H9 (cell line): Measurements from ENCODE around the gene TBX21. TPM values are rescaled to one million over a fixed set of nuclear protein-coding genes. Genes with fewer than 3 reads are reported as not detected.

ENCODE experiments used
- DNase-seq: peaks from one replicate; pipeline ENCODE4 v3.0.0-alpha.2; 2017
- H2AFZ ChIP-seq: one replicate; pipeline ENCODE4 v1.6.1; 2013; ENCODE audit warnings: mild to moderate bottlenecking, low read length, control low read depth, moderate library complexity
- H2AK5ac ChIP-seq: 2 replicates; pipeline ENCODE4 v1.6.1; 2013; ENCODE audit warnings: low read length, control low read depth, mixed read lengths; ENCODE audit not compliant: insufficient read length
- H2BK120ac ChIP-seq: one replicate; pipeline ENCODE4 v1.6.1; 2013; ENCODE audit warnings: low read depth, mild to moderate bottlenecking, low read length, control low read depth, inconsistent platforms; ENCODE audit not compliant: poor library complexity, severe bottlenecking
- H2BK12ac ChIP-seq: 2 replicates; pipeline ENCODE4 v1.6.1; 2013; ENCODE audit warnings: low read length, control low read depth, mixed read lengths, low read depth; ENCODE audit not compliant: insufficient read length
- H2BK15ac ChIP-seq: 2 replicates; pipeline ENCODE4 v1.6.1; 2013; ENCODE audit warnings: low read depth, low read length, control low read depth
- H2BK20ac ChIP-seq: one replicate; pipeline ENCODE4 v1.6.1; 2013; ENCODE audit warnings: low read depth, mild to moderate bottlenecking, low read length, control low read depth, inconsistent platforms; ENCODE audit not compliant: poor library complexity, severe bottlenecking
- H2BK5ac ChIP-seq: 2 replicates; pipeline ENCODE4 v1.6.1; 2013; ENCODE audit warnings: low read length, control low read depth, mixed read lengths; ENCODE audit not compliant: insufficient read length
- H3K14ac ChIP-seq: 2 replicates; pipeline ENCODE4 v1.6.1; 2013; ENCODE audit warnings: low read length, control low read depth; ENCODE audit not compliant: insufficient read depth
- H3K18ac ChIP-seq: 2 replicates; pipeline ENCODE4 v1.6.1; 2013; ENCODE audit warnings: low read depth, mild to moderate bottlenecking, mixed read lengths, low read length, control low read depth; ENCODE audit not compliant: insufficient read length
- H3K23ac ChIP-seq: 2 replicates; pipeline ENCODE4 v1.6.1; 2013; ENCODE audit warnings: low read length, control low read depth, mixed read lengths, low read depth; ENCODE audit not compliant: insufficient read length
- H3K23me2 ChIP-seq: 2 replicates; pipeline ENCODE4 v1.6.1; 2013; ENCODE audit warnings: low read depth, mild to moderate bottlenecking, mixed read lengths, low read length, control low read depth; ENCODE audit not compliant: insufficient read length, poor library complexity, severe bottlenecking
- H3K27ac ChIP-seq: 2 replicates; pipeline ENCODE4 v1.5.1; 2013; ENCODE audit warnings: low read length, control low read depth, mixed read lengths, low read depth; ENCODE audit not compliant: insufficient read length
- H3K27me3 ChIP-seq: 2 replicates; pipeline ENCODE4 v1.6.1; 2013; ENCODE audit warnings: low read length, control low read depth, inconsistent platforms; ENCODE audit not compliant: insufficient read depth
- H3K4ac ChIP-seq: 2 replicates; pipeline ENCODE4 v1.6.1; 2013; ENCODE audit warnings: low read depth, mild to moderate bottlenecking, control low read depth, inconsistent platforms, low read length, moderate library complexity
- H3K4me1 ChIP-seq: 2 replicates; pipeline ENCODE4 v1.6.1; 2013; ENCODE audit warnings: low read length, control low read depth, inconsistent platforms; ENCODE audit not compliant: insufficient read depth
- H3K4me2 ChIP-seq: 2 replicates; pipeline ENCODE4 v1.6.1; 2013; ENCODE audit warnings: low read length, control low read depth, mixed read lengths; ENCODE audit not compliant: insufficient read length, insufficient read depth
- H3K56ac ChIP-seq: 2 replicates; pipeline ENCODE4 v1.6.1; 2013; ENCODE audit warnings: low read depth, mild to moderate bottlenecking, mixed read lengths, low read length, control low read depth; ENCODE audit not compliant: insufficient read length
- H3K79me1 ChIP-seq: 2 replicates; pipeline ENCODE4 v1.6.1; 2013; ENCODE audit warnings: low read depth, mild to moderate bottlenecking, moderate library complexity, low read length, control low read depth, inconsistent platforms; ENCODE audit not compliant: insufficient read depth, poor library complexity, severe bottlenecking
- H3K79me2 ChIP-seq: 2 replicates; pipeline ENCODE4 v1.6.1; 2013; ENCODE audit warnings: low read length, control low read depth, inconsistent platforms; ENCODE audit not compliant: insufficient read depth
- H3K9ac ChIP-seq: 2 replicates; pipeline ENCODE4 v1.6.1; 2013; ENCODE audit warnings: low read length, control low read depth, mixed read lengths; ENCODE audit not compliant: insufficient read length; ENCODE audit errors: extremely low read depth
- H3K9me3 ChIP-seq: one replicate; pipeline ENCODE4 v1.6.1; 2013; ENCODE audit warnings: low read depth, low read length, inconsistent platforms; ENCODE audit not compliant: control insufficient read depth
- H3T11ph ChIP-seq: one replicate; pipeline ENCODE4 v1.6.1; 2013; ENCODE audit warnings: mild to moderate bottlenecking, low read length, control low read depth, inconsistent platforms
- H4K20me1 ChIP-seq: one replicate; pipeline ENCODE4 v1.6.1; 2013; ENCODE audit not compliant: control insufficient read depth, insufficient read length, insufficient read depth
- H4K5ac ChIP-seq: 2 replicates; pipeline ENCODE4 v1.6.1; 2013; ENCODE audit warnings: low read depth, mild to moderate bottlenecking, mixed read lengths, low read length, control low read depth; ENCODE audit not compliant: insufficient read length
- H4K8ac ChIP-seq: replicated peaks from 2 replicates; pipeline ENCODE4 v1.6.1; 2013; ENCODE audit warnings: low read length, control low read depth, mixed read lengths, low read depth; ENCODE audit not compliant: insufficient read length
- H4K91ac ChIP-seq: 2 replicates; pipeline ENCODE4 v1.6.1; 2013; ENCODE audit warnings: low read depth, mild to moderate bottlenecking, moderate library complexity, mixed read lengths, low read length, control low read depth; ENCODE audit not compliant: insufficient read length
- H3K27ac Mint-ChIP-seq, 3 experiments: 2 replicates in 2 of 3; 3 replicates in 1 of 3; pipeline ENCODE4 v1.8.0; 2020 to 2021; ENCODE audit warnings: mixed read lengths in 3 of 3, mild to moderate bottlenecking in 1 of 3, moderate library complexity in 1 of 3
- H3K27me3 Mint-ChIP-seq: 2 replicates; pipeline ENCODE4 v1.8.0; 2021; ENCODE audit warnings: low read depth, mild to moderate bottlenecking, moderate library complexity, mixed read lengths
- H3K36me3 Mint-ChIP-seq, 3 experiments: 2 replicates in 2 of 3; 3 replicates in 1 of 3; pipeline ENCODE4 v1.8.0; 2020 to 2021; ENCODE audit warnings: low read depth in 3 of 3, mixed read lengths in 3 of 3; ENCODE audit not compliant: insufficient read depth in 1 of 3
- H3K4me1 Mint-ChIP-seq, 2 experiments: 2 replicates each; pipeline ENCODE4 v1.8.0; 2020; ENCODE audit warnings: mixed read lengths in 2 of 2
- H3K4me3 Mint-ChIP-seq, 2 experiments: 2 replicates in 1 of 2; 3 replicates in 1 of 2; pipeline ENCODE4 v1.8.0; 2020 to 2021; ENCODE audit warnings: mild to moderate bottlenecking in 2 of 2, mixed read lengths in 2 of 2, moderate library complexity in 1 of 2
- H3K9me3 Mint-ChIP-seq, 2 experiments: 2 replicates in 1 of 2; 3 replicates in 1 of 2; pipeline ENCODE4 v1.8.0; 2020; ENCODE audit warnings: mild to moderate bottlenecking in 2 of 2, mixed read lengths in 2 of 2, moderate library complexity in 1 of 2
- CTCF ChIP-seq: fragments of 200-600 bp; sonication (generic); conservative IDR thresholded peaks from 3 replicates; pipeline ENCODE4 v1.8.0; 2021; ENCODE audit warnings: antibody characterized with exemption, mild to moderate bottlenecking
- WGBS: extraction: QIAGEN DNeasy Blood & Tissue Kit; methylation state at CpG from one replicate; pipeline ENCODE4 v1.1.7; 2013; ENCODE audit warnings: missing lambda C conversion rate, low lambda C conversion rate, mixed read lengths; ENCODE audit not compliant: insufficient read length; ENCODE audit errors: extremely low coverage; 5-methylcytosine and 5-hydroxymethylcytosine counted together
- total RNA-seq: library from RNA; stranded (reverse); gene quantifications from 2 replicates; pipeline ENCODE4 v1.2.1, GENCODE V29; 2021

TBX21 gene
- total RNA-seq, 1 experiment from 2014 or later: not detected

- Histone ChIP-seq H2BK5ac (no peak overlapping the region), H4K8ac (no peak overlapping the region), H3K4me2 (no peak overlapping the region), H2BK120ac (no peak overlapping the region), H3K23me2 (no peaks in the 10 kb centered on the region), H4K5ac (no peak overlapping the region), H3K9me3 (no peaks in the 10 kb centered on the region), H3K4me1 (peaks cover 5% of the 10 kb centered on the region; the same call in 1 of the 2 replicates), H4K91ac (no peak overlapping the region), H3K18ac (no peak overlapping the region), H3T11ph (no peak overlapping the region), H2BK20ac (no peak overlapping the region), H2AFZ (no peak overlapping the region), H3K9ac (no peak overlapping the region), H3K27ac (no peak overlapping the region), H3K56ac (no peak overlapping the region), H3K79me1 (no peaks in the 10 kb centered on the region), H3K27me3 (no peaks in the 10 kb centered on the region), H3K4ac (no peak overlapping the region), H2BK15ac (no peak overlapping the region), H3K79me2 (no peaks in the 10 kb centered on the region), H3K14ac (no peak overlapping the region), H4K20me1 (no peaks in the 10 kb centered on the region), H2AK5ac (no peak overlapping the region), H3K23ac (no peak overlapping the region), H2BK12ac (no peak overlapping the region)
- peaks cover 23 to 49% (median 41%) of the 10 kb centered on the region in 3 experiments; a peak in 6 of 7 replicates for H3K36me3 Mint-ChIP-seq
- no peak overlapping the region for H3K4me3 Mint-ChIP-seq
- H3K27me3 Mint-ChIP-seq: no peaks in the 10 kb centered on the region
- no peak for DNase-seq
- no peaks in the 10 kb centered on the region; a peak in 1 of 5 replicates for H3K9me3 Mint-ChIP-seq
- no peak; the same call in 2 of the 3 replicates for TF ChIP-seq CTCF
- H3K4me1 Mint-ChIP-seq: peaks cover 28 to 30% of the 10 kb centered on the region in 2 experiments
- no CpG with 5 or more reads among the region's 4 CpGs for WGBS
- H3K27ac Mint-ChIP-seq: peak overlapping the region in 2 of 3 experiments; percentile 27 to 90; a peak in 2 of 7 replicates
Observed at GRCh38 chr17:47685556-47686275, 47.3 kb upstream of the TBX21 start.
